Neural progenitor cell (in vitro differentiated cells): ENCODE data around the gene PNMA6A. TPM values are rescaled to one million over a fixed set of nuclear protein-coding genes. Genes with fewer than 3 reads are reported as not detected.

Experiments used
- DNase-seq: peaks from one replicate; pipeline ENCODE4 v3.0.0-alpha.2; 2016; ENCODE audit warnings: low spot score
- H2AFZ ChIP-seq: fragments of 200-600 bp; sonication (generic); replicated peaks from 2 replicates; pipeline ENCODE4 v1.6.1; 2016; ENCODE audit warnings: antibody characterized with exemption
- H3F3A ChIP-seq: fragments of 200-600 bp; sonication (generic); 2 replicates; pipeline ENCODE4 v1.6.1; 2016; ENCODE audit warnings: antibody characterized with exemption, low read depth
- H3K27ac ChIP-seq: fragments of 200-600 bp; sonication (generic); 2 replicates; pipeline ENCODE4 v1.5.1; 2016; ENCODE audit warnings: mild to moderate bottlenecking
- H3K27me3 ChIP-seq: fragments of 200-600 bp; sonication (generic); 2 replicates; pipeline ENCODE4 v1.6.1; 2016; ENCODE audit warnings: mild to moderate bottlenecking, moderate library complexity
- H3K36me3 ChIP-seq: fragments of 200-600 bp; sonication (generic); 2 replicates; pipeline ENCODE4 v1.5.1; 2016
- H3K4me1 ChIP-seq: fragments of 200-600 bp; sonication (generic); 2 replicates; pipeline ENCODE4 v1.6.1; 2016; ENCODE audit warnings: mixed run types
- H3K4me2 ChIP-seq: fragments of 200-600 bp; sonication (generic); 2 replicates; pipeline ENCODE4 v1.6.1; 2016
- H3K4me3 ChIP-seq: fragments of 200-600 bp; sonication (generic); 2 replicates; pipeline ENCODE4 v1.5.1; 2016
- H3K79me2 ChIP-seq: fragments of 200-600 bp; sonication (generic); 2 replicates; pipeline ENCODE4 v1.6.1; 2016; ENCODE audit warnings: low read depth
- H3K9ac ChIP-seq: fragments of 200-600 bp; sonication (generic); 2 replicates; pipeline ENCODE4 v1.6.1; 2016
- H3K9me3 ChIP-seq: fragments of 200-600 bp; sonication (generic); 2 replicates; pipeline ENCODE4 v1.5.1; 2016; ENCODE audit warnings: low read depth
- H4K20me1 ChIP-seq: fragments of 200-600 bp; sonication (generic); 2 replicates; pipeline ENCODE4 v1.6.1; 2016; ENCODE audit warnings: low read depth
- H3K27ac Mint-ChIP-seq: 3 replicates; pipeline ENCODE4 v1.8.0; 2021; ENCODE audit warnings: mixed read lengths
- H3K27me3 Mint-ChIP-seq: 2 replicates; pipeline ENCODE4 v1.8.0; 2022; ENCODE audit warnings: low read depth, mild to moderate bottlenecking, inconsistent platforms, moderate library complexity, mixed read lengths; ENCODE audit not compliant: insufficient read depth
- H3K36me3 Mint-ChIP-seq: 3 replicates; pipeline ENCODE4 v1.8.0; 2021; ENCODE audit warnings: mixed read lengths
- H3K4me1 Mint-ChIP-seq: 3 replicates; pipeline ENCODE4 v1.8.0; 2021; ENCODE audit warnings: mixed read lengths
- H3K4me3 Mint-ChIP-seq: 3 replicates; pipeline ENCODE4 v1.8.0; 2021; ENCODE audit warnings: mild to moderate bottlenecking, moderate library complexity, mixed read lengths
- H3K9me3 Mint-ChIP-seq: 3 replicates; pipeline ENCODE4 v1.8.0; 2020; ENCODE audit warnings: mixed read lengths
- EZH2 ChIP-seq: fragments of 200-600 bp; sonication (generic); IDR thresholded peaks from 2 replicates; pipeline ENCODE4 v1.6.1; 2017; ENCODE audit warnings: antibody characterized with exemption, mild to moderate bottlenecking, moderate library complexity
- EZH2phosphoT487 ChIP-seq: fragments of 200-600 bp; sonication (generic); IDR thresholded peaks from 2 replicates; pipeline ENCODE4 v1.6.1; 2017; ENCODE audit warnings: antibody characterized with exemption
- total RNA-seq: library from RNA; depleted of rRNA; stranded (reverse); fragments of >200 nt; gene quantifications from 2 replicates; pipeline ENCODE4 v1.2.3, GENCODE V29; 2015; ENCODE audit warnings: low replicate concordance
- TF ChIP-seq, protein P1 (sequence below): fragments of 200-600 bp; sonication (generic); IDR thresholded peaks from 2 replicates; pipeline ENCODE4 v1.5.1; 2017; ENCODE audit warnings: antibody characterized with exemption, mild to moderate bottlenecking

PNMA6A gene
- total RNA-seq, 1 donor from 2014 or later: 0.64 TPM

DNA sequence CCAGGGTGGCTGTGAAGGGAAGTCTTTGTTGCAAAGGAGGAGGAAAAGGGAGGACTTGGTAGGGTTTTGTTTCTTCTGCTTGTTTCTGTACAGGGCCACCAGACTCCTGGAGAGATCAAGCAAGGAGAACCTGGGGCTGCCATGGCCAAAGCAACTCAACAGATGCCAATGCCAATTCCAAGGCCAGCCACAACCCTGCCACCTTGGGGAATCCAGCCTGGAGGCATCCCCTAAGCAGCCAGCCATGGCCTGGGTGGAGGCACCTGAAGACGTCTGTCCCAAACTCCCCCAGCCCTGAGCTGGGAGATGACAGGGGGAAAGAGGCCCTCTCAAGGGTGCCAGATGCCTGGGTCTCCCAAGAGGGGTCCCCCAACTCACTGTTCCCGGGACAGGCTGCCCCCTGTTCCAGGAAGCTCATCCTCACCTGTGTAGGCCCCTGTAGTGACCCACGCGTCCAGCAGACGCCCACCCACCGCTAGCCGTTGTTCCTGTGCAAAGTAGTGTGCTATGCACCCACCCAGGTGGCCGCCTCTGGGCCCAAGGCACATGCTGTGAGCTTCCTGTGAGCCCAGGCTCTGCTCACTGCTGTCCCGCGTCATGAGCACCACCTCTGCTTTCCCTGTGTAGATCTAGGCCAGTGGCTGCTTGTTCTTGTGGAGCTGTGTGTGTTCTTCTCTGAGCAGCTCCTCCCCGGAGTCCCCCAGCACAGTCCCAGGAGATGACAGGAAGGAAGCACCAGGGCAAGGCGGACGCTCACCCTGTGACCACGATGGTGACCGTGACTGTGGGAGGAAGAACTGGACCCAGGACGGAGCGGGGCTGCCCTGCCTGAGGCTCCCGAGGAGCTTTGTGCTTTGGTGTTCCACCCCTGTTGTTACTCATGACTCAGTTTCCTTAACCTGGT, 12.8 kb upstream of the PNMA6A start:
- Histone ChIP-seq H4K20me1 (no peaks in the 10 kb centered on the region), H3K9me3 (no peaks in the 10 kb centered on the region), H3K4me3 (no peak overlapping the region), H3K79me2 (no peaks in the 10 kb centered on the region), H3K4me2 (no peak overlapping the region), H3K27ac (no peak overlapping the region), H3K4me1 (no peaks in the 10 kb centered on the region), H3K36me3 (no peaks in the 10 kb centered on the region), H2AFZ (no peak overlapping the region), H3K27me3 (peaks cover 35% of the 10 kb centered on the region), H3F3A (no peaks in the 10 kb centered on the region), H3K9ac (no peak overlapping the region)
- H3K9me3 Mint-ChIP-seq: peaks cover 9% of the 10 kb centered on the region
- H3K4me1 Mint-ChIP-seq: peaks cover 11% of the 10 kb centered on the region
- H3K27me3 Mint-ChIP-seq: peaks cover 10% of the 10 kb centered on the region
- H3K36me3 Mint-ChIP-seq: peaks cover 1% of the 10 kb centered on the region
- no peak for TF ChIP-seq EZH2phosphoT487
- no peak for TF ChIP-seq EZH2
- TF ChIP-seq, protein P1, sequence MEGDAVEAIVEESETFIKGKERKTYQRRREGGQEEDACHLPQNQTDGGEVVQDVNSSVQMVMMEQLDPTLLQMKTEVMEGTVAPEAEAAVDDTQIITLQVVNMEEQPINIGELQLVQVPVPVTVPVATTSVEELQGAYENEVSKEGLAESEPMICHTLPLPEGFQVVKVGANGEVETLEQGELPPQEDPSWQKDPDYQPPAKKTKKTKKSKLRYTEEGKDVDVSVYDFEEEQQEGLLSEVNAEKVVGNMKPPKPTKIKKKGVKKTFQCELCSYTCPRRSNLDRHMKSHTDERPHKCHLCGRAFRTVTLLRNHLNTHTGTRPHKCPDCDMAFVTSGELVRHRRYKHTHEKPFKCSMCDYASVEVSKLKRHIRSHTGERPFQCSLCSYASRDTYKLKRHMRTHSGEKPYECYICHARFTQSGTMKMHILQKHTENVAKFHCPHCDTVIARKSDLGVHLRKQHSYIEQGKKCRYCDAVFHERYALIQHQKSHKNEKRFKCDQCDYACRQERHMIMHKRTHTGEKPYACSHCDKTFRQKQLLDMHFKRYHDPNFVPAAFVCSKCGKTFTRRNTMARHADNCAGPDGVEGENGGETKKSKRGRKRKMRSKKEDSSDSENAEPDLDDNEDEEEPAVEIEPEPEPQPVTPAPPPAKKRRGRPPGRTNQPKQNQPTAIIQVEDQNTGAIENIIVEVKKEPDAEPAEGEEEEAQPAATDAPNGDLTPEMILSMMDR: no peak
- H3K27ac Mint-ChIP-seq: no peak overlapping the region
- no peak for DNase-seq
- H3K4me3 Mint-ChIP-seq: no peak overlapping the region

- Histone ChIP-seq H3K27ac (no peak overlapping the region), H4K20me1 (no peaks in the 10 kb centered on the region), H2AFZ (no peak overlapping the region), H3K4me3 (no peak overlapping the region), H3K4me2 (no peak overlapping the region), H3K27me3 (peaks cover 28% of the 10 kb centered on the region), H3K4me1 (no peaks in the 10 kb centered on the region), H3K9ac (no peak overlapping the region), H3F3A (no peaks in the 10 kb centered on the region), H3K9me3 (no peaks in the 10 kb centered on the region), H3K36me3 (no peaks in the 10 kb centered on the region), H3K79me2 (no peaks in the 10 kb centered on the region)
- Mint-ChIP-seq H3K36me3 (peaks cover 1% of the 10 kb centered on the region), H3K27ac (no peak overlapping the region), H3K4me1 (peaks cover 11% of the 10 kb centered on the region), H3K27me3 (peaks cover 11% of the 10 kb centered on the region), H3K9me3 (peaks cover 10% of the 10 kb centered on the region), H3K4me3 (no peak overlapping the region)
- TF ChIP-seq, protein P1: no peak
- DNase-seq: no peak
Observed at GRCh38 chrX:153060095-153060445, 12.2 kb upstream of the PNMA6A start.

- peaks cover 1% of the 10 kb centered on the region for H3K36me3 Mint-ChIP-seq
Observed at GRCh38 chrX:153061732-153062131, 10.5 kb upstream of the PNMA6A start.

More at GRCh38 chrX:153061732-153062131, 10.5 kb upstream of the PNMA6A start:
- DNase-seq: no peak
- Mint-ChIP-seq H3K27me3 (peaks cover 18% of the 10 kb centered on the region), H3K9me3 (peaks cover 11% of the 10 kb centered on the region), H3K27ac (no peak overlapping the region), H3K4me1 (peaks cover 11% of the 10 kb centered on the region), H3K4me3 (no peak overlapping the region)
- H3K27me3 ChIP-seq: peaks cover 12% of the 10 kb centered on the region
- no peaks in the 10 kb centered on the region for H3F3A ChIP-seq
- no peaks in the 10 kb centered on the region for H3K36me3 ChIP-seq
- no peak overlapping the region for H3K4me2 ChIP-seq
- H4K20me1 ChIP-seq: no peaks in the 10 kb centered on the region
- H3K4me1 ChIP-seq: no peaks in the 10 kb centered on the region
- TF ChIP-seq, protein P1: no peak
- TF ChIP-seq EZH2phosphoT487: no peak
- TF ChIP-seq EZH2: no peak
- no peak overlapping the region for H3K4me3 ChIP-seq
- no peak overlapping the region for H2AFZ ChIP-seq
- no peaks in the 10 kb centered on the region for H3K79me2 ChIP-seq
- H3K9me3 ChIP-seq: no peaks in the 10 kb centered on the region
- no peak overlapping the region for H3K27ac ChIP-seq
- no peak overlapping the region for H3K9ac ChIP-seq
